ENCODE data around the gene ZNF813. TPM values are rescaled to one million over a fixed set of nuclear protein-coding genes. Genes with fewer than 3 reads are reported as not detected.

The ZNF813 gene
- polyA plus RNA-seq, 1 donor (not counting 4 experiments of a cell fraction or from before 2014, with no cell fraction given): 2.5 TPM

GRCh38 chr19:53504885-53505284 is 37.4 kb downstream of the ZNF813 start:
- no peaks in the 10 kb centered on the region for H3K4me1 ChIP-seq (ENCODE audit: control insufficient read depth, extremely low read depth, insufficient read depth, low read length)
- no peak for DNase-seq (ENCODE audit: low read depth, low spot score)
- H3K9me1 ChIP-seq (ENCODE audit: control insufficient read depth, extremely low read depth, insufficient read depth, low read length): no peaks in the 10 kb centered on the region
- TF ChIP-seq CTCF (optimal IDR thresholded peaks at IDR 0.05 in 1 of 3, IDR thresholded peaks at IDR 0.05 in 1 of 3, conservative IDR thresholded peaks at IDR 0.05 in 1 of 3; ENCODE audit: extremely low read depth in 1 of 3, insufficient read depth in 2 of 3, low read length in 3 of 3) (no peak), EZH2 (IDR thresholded peaks at IDR 0.05; ENCODE audit: low read length) (no peak)
- no peak overlapping the region for H3K9ac ChIP-seq (ENCODE audit: control insufficient read depth, extremely low read depth, insufficient read depth, low read length)
- FAIRE-seq: no peak
- H3K4me2 ChIP-seq (ENCODE audit: control insufficient read depth, extremely low read depth, insufficient read depth, low read depth, low read length): no peak overlapping the region
- dilution Hi-C loops (cut with MboI; ENCODE audit: extremely low pct_ligation_motif_present, low sequenced_read_pairs): no loop called here
- H2AFZ ChIP-seq (ENCODE audit: control insufficient read depth, low read length): no peak overlapping the region
- no peaks in the 10 kb centered on the region for H3K36me3 ChIP-seq (ENCODE audit: control insufficient read depth in 2 of 2, extremely low read depth in 1 of 2, insufficient read depth in 2 of 2, low read length in 2 of 2)
- H3K27ac ChIP-seq (ENCODE audit: control insufficient read depth, insufficient read depth, low read length): no peak overlapping the region
- no peaks in the 10 kb centered on the region for H3K27me3 ChIP-seq (ENCODE audit: control insufficient read depth, extremely low read depth, insufficient read depth, low read length)
- no peaks in the 10 kb centered on the region for H4K20me1 ChIP-seq (ENCODE audit: control insufficient read depth, extremely low read depth, insufficient read depth, low read length)
- peaks cover 2% of the 10 kb centered on the region for H3K9me3 ChIP-seq (ENCODE audit: control insufficient read depth, low read depth, low read length)
- H3K4me3 ChIP-seq (ENCODE audit: control insufficient read depth in 2 of 3, extremely low read depth in 1 of 3, insufficient read depth in 2 of 3, low read depth in 1 of 3, low read length in 3 of 3): no peak overlapping the region
- H3K79me2 ChIP-seq (ENCODE audit: control insufficient read depth, insufficient read depth, low read length): no peaks in the 10 kb centered on the region

- Histone ChIP-seq H3K9me3 (ENCODE audit: control insufficient read depth, low read depth, low read length) (peaks cover 2% of the 10 kb centered on the region), H3K9me1 (ENCODE audit: control insufficient read depth, extremely low read depth, insufficient read depth, low read length) (no peaks in the 10 kb centered on the region), H4K20me1 (ENCODE audit: control insufficient read depth, extremely low read depth, insufficient read depth, low read length) (no peaks in the 10 kb centered on the region), H3K9ac (ENCODE audit: control insufficient read depth, extremely low read depth, insufficient read depth, low read length) (no peak overlapping the region), H3K36me3 (ENCODE audit: control insufficient read depth in 2 of 2, extremely low read depth in 1 of 2, insufficient read depth in 2 of 2, low read length in 2 of 2) (no peaks in the 10 kb centered on the region), H3K79me2 (ENCODE audit: control insufficient read depth, insufficient read depth, low read length) (no peaks in the 10 kb centered on the region), H2AFZ (ENCODE audit: control insufficient read depth, low read length) (no peak overlapping the region), H3K4me2 (ENCODE audit: control insufficient read depth, extremely low read depth, insufficient read depth, low read depth, low read length) (no peak overlapping the region), H3K27me3 (ENCODE audit: control insufficient read depth, extremely low read depth, insufficient read depth, low read length) (no peaks in the 10 kb centered on the region), H3K4me3 (ENCODE audit: control insufficient read depth in 2 of 3, extremely low read depth in 1 of 3, insufficient read depth in 2 of 3, low read depth in 1 of 3, low read length in 3 of 3) (no peak overlapping the region), H3K27ac (ENCODE audit: control insufficient read depth, insufficient read depth, low read length) (no peak overlapping the region), H3K4me1 (ENCODE audit: control insufficient read depth, extremely low read depth, insufficient read depth, low read length) (no peaks in the 10 kb centered on the region)
- dilution Hi-C loops (cut with MboI; ENCODE audit: extremely low pct_ligation_motif_present, low sequenced_read_pairs): no loop called here
- DNase-seq (ENCODE audit: low read depth, low spot score) (no peak), FAIRE-seq (no peak)
- TF ChIP-seq CTCF (optimal IDR thresholded peaks at IDR 0.05 in 1 of 3, IDR thresholded peaks at IDR 0.05 in 1 of 3, conservative IDR thresholded peaks at IDR 0.05 in 1 of 3; ENCODE audit: extremely low read depth in 1 of 3, insufficient read depth in 2 of 3, low read length in 3 of 3): no peak
- no peak for TF ChIP-seq EZH2 (IDR thresholded peaks at IDR 0.05; ENCODE audit: low read length)
Observed at GRCh38 chr19:53506728-53507127, 39.2 kb downstream of the ZNF813 start.

Data from keratinocyte (primary cell).